H1 (cell line): ENCODE data around the gene ITIH1. TPM values are rescaled to one million over a fixed set of nuclear protein-coding genes. Genes with fewer than 3 reads are reported as not detected.

Experiments used
- CTCF ChIA-PET: fragments of 300-600 bp; sonication (Branson Sonifier 250); formaldehyde crosslinking; loops from one replicate; lab custom pipeline; 2021; ENCODE audit not compliant: partially characterized antibody; lab: Charles Lee
- POLR2A ChIA-PET: fragments of 300-600 bp; sonication (Branson Sonifier 250); formaldehyde crosslinking; loops from one replicate; lab custom pipeline; 2021; ENCODE audit warnings: inconsistent platforms; ENCODE audit not compliant: partially characterized antibody; lab: Charles Lee
- DNase-seq, 2 experiments: peaks; one replicate each; pipeline versions ENCODE4 v3.0.0 to v3.0.0-alpha.2; 2010 to 2022; ENCODE audit warnings: low spot score in 2 of 2, low read depth in 1 of 2, mixed read lengths in 1 of 2
- FAIRE-seq: peaks from 2 replicates; lab custom pipeline; 2011; peaks lifted over from hg19 to GRCh38; lab: Jason Lieb, UNC
- H2AFZ ChIP-seq: 2 replicates; pipeline ENCODE4 v1.8.1; 2012; ENCODE audit warnings: low read length, inconsistent platforms
- H2AK5ac ChIP-seq: 2 replicates; pipeline ENCODE4 v1.6.1; 2013; ENCODE audit warnings: low read depth, low read length
- H2BK120ac ChIP-seq: replicated peaks from 2 replicates; pipeline ENCODE3; 2013; ENCODE audit warnings: low read depth, low read length, inconsistent platforms
- H2BK12ac ChIP-seq: 2 replicates; pipeline ENCODE4 v1.6.1; 2013; ENCODE audit warnings: low read depth, low read length
- H2BK15ac ChIP-seq: 2 replicates; pipeline ENCODE4 v1.6.1; 2013; ENCODE audit warnings: low read length
- H2BK20ac ChIP-seq: 2 replicates; pipeline ENCODE4 v1.6.1; 2013; ENCODE audit warnings: low read length
- H2BK5ac ChIP-seq: 2 replicates; pipeline ENCODE4 v1.6.1; 2013; ENCODE audit warnings: low read depth, low read length
- H3K14ac ChIP-seq: 2 replicates; pipeline ENCODE4 v1.6.1; 2013; ENCODE audit warnings: inconsistent platforms; ENCODE audit not compliant: insufficient read length
- H3K18ac ChIP-seq: 2 replicates; pipeline ENCODE4 v1.6.1; 2013; ENCODE audit warnings: low read length; ENCODE audit errors: extremely low read depth
- H3K23ac ChIP-seq: 2 replicates; pipeline ENCODE4 v1.6.1; 2013; ENCODE audit warnings: inconsistent platforms; ENCODE audit not compliant: insufficient read length
- H3K23me2 ChIP-seq: 2 replicates; pipeline ENCODE4 v1.6.1; 2013; ENCODE audit warnings: low read depth, low read length
- H3K27ac ChIP-seq: 2 replicates; pipeline ENCODE4 v1.6.1; 2011; ENCODE audit warnings: low read depth, low read length, inconsistent platforms
- H3K27me3 ChIP-seq, 4 experiments: replicated peaks in 1 of 4; 1 replicate in 1 of 4; 2 replicates in 3 of 4; pipeline versions ENCODE4 v1.6.1 to v1.8.1; 2011 to 2013; ENCODE audit warnings: low read length in 3 of 4, mild to moderate bottlenecking in 3 of 4, inconsistent platforms in 2 of 4, mixed read lengths in 2 of 4, moderate library complexity in 1 of 4; ENCODE audit not compliant: control insufficient read depth in 3 of 4, insufficient read depth in 3 of 4; ENCODE audit errors: extremely low read depth in 1 of 4
- H3K36me3 ChIP-seq, 4 experiments: 2 replicates each; pipeline versions ENCODE4 v1.6.1 to v1.8.1; 2011 to 2013; ENCODE audit warnings: mild to moderate bottlenecking in 4 of 4, low read length in 3 of 4, moderate library complexity in 2 of 4, control low read depth in 1 of 4, inconsistent platforms in 1 of 4; ENCODE audit not compliant: insufficient read depth in 4 of 4, control insufficient read depth in 2 of 4
- H3K4ac ChIP-seq: replicated peaks from 2 replicates; pipeline ENCODE3; 2013; ENCODE audit warnings: low read length, low read depth, mixed read lengths, inconsistent platforms; ENCODE audit not compliant: insufficient read length
- H3K4me1 ChIP-seq, 4 experiments: replicated peaks in 1 of 4; 1 replicate in 1 of 4; 2 replicates in 3 of 4; pipeline versions ENCODE4 v1.6.1 to v1.8.1; 2011 to 2013; ENCODE audit warnings: low read length in 3 of 4, inconsistent platforms in 2 of 4, mixed read lengths in 1 of 4; ENCODE audit not compliant: insufficient read depth in 4 of 4, control insufficient read depth in 3 of 4
- H3K4me2 ChIP-seq, 2 experiments: 2 replicates each; pipeline versions ENCODE4 v1.6.1 to v1.8.1; 2011 to 2013; ENCODE audit warnings: low read depth in 2 of 2, low read length in 2 of 2, control low read depth in 1 of 2, inconsistent platforms in 1 of 2, mild to moderate bottlenecking in 1 of 2; ENCODE audit not compliant: insufficient read depth in 1 of 2
- H3K4me3 ChIP-seq, 4 experiments: fragments of 200-600, 300-600 bp in 1 of 4; sonication (generic), shearing (Covaris generic), sonication (Bioruptor Twin) in 1 of 4; 2 replicates each; pipeline versions ENCODE4 v1.5.1 to v1.8.1; 2011 to 2016; ENCODE audit warnings: low read length in 4 of 4, low read depth in 3 of 4, control low read depth in 2 of 4, inconsistent platforms in 2 of 4, mild to moderate bottlenecking in 2 of 4, mixed read lengths in 1 of 4, moderate library complexity in 1 of 4; ENCODE audit not compliant: insufficient read depth in 2 of 4; ENCODE audit errors: extremely low read depth in 1 of 4
- H3K56ac ChIP-seq: replicated peaks from 2 replicates; pipeline ENCODE3; 2013; ENCODE audit warnings: low read depth, mild to moderate bottlenecking, mixed read lengths, low read length, inconsistent platforms; ENCODE audit not compliant: insufficient read length
- H3K79me1 ChIP-seq: 2 replicates; pipeline ENCODE4 v1.6.1; 2013; ENCODE audit warnings: low read depth, low read length, control low read depth
- H3K79me2 ChIP-seq, 2 experiments: 2 replicates each; pipeline versions ENCODE4 v1.6.1 to v1.8.1; 2012 to 2013; ENCODE audit warnings: low read length in 2 of 2, mild to moderate bottlenecking in 2 of 2, inconsistent platforms in 1 of 2; ENCODE audit not compliant: insufficient read depth in 2 of 2, control insufficient read depth in 1 of 2
- H3K9ac ChIP-seq, 4 experiments: replicated peaks in 1 of 4; 1 replicate in 1 of 4; 2 replicates in 3 of 4; pipeline versions ENCODE4 v1.6.1 to v1.8.1; 2011 to 2013; ENCODE audit warnings: low read depth in 3 of 4, low read length in 3 of 4, control low read depth in 2 of 4, mild to moderate bottlenecking in 2 of 4, moderate library complexity in 2 of 4, inconsistent platforms in 1 of 4; ENCODE audit errors: extremely low read depth in 1 of 4
- H3K9me3 ChIP-seq, 2 experiments: 2 replicates each; pipeline versions ENCODE4 v1.6.1 to v1.8.1; 2012 to 2013; ENCODE audit warnings: mild to moderate bottlenecking in 2 of 2, moderate library complexity in 2 of 2, control low read depth in 1 of 2, inconsistent platforms in 1 of 2, low read depth in 1 of 2, low read length in 1 of 2, mixed read lengths in 1 of 2; ENCODE audit not compliant: insufficient read depth in 2 of 2
- H4K20me1 ChIP-seq, 2 experiments: replicated peaks in 1 of 2; 2 replicates each; pipeline versions ENCODE3 to v1.8.1; 2011 to 2013; ENCODE audit warnings: inconsistent platforms in 2 of 2, low read length in 2 of 2, mild to moderate bottlenecking in 1 of 2; ENCODE audit not compliant: insufficient read depth in 2 of 2, control insufficient read depth in 1 of 2
- H4K5ac ChIP-seq: 2 replicates; pipeline ENCODE4 v1.6.1; 2013; ENCODE audit warnings: low read length, low read depth, mixed read lengths, inconsistent platforms; ENCODE audit not compliant: insufficient read length
- H4K8ac ChIP-seq: 2 replicates; pipeline ENCODE4 v1.8.0; 2013; ENCODE audit warnings: mild to moderate bottlenecking, moderate library complexity, low read length, inconsistent platforms; ENCODE audit not compliant: insufficient read depth; ENCODE audit errors: extremely low read depth
- H4K91ac ChIP-seq: replicated peaks from 2 replicates; pipeline ENCODE3; 2013; ENCODE audit warnings: low read length, mixed read lengths, inconsistent platforms; ENCODE audit not compliant: insufficient read length
- BRCA1 ChIP-seq: IDR thresholded peaks from 2 replicates; pipeline ENCODE4 v1.6.1; 2012; ENCODE audit warnings: low read depth, low read length, improper control_type of control experiment
- EGR1 ChIP-seq: IDR thresholded peaks from 2 replicates; pipeline ENCODE4 v1.6.1; 2011; ENCODE audit warnings: low read depth, low read length, borderline replicate concordance
- FOSL1 ChIP-seq: IDR thresholded peaks from 2 replicates; pipeline ENCODE4 v1.6.1; 2011; ENCODE audit warnings: mild to moderate bottlenecking, low read depth, low read length, moderate library complexity; ENCODE audit not compliant: insufficient read depth
- HDAC2 ChIP-seq, 2 experiments: fragments of 300-600 bp in 1 of 2; sonication (generic) in 1 of 2; IDR thresholded peaks; 2 replicates each; pipeline ENCODE4 v1.6.1; 2011 to 2012; ENCODE audit warnings: low read depth in 2 of 2, low read length in 2 of 2, mild to moderate bottlenecking in 2 of 2, moderate library complexity in 2 of 2, borderline replicate concordance in 1 of 2, inconsistent platforms in 1 of 2
- KDM4A ChIP-seq: IDR thresholded peaks from one replicate; pipeline ENCODE4 v1.7.1; 2012; ENCODE audit warnings: low read depth, mild to moderate bottlenecking, moderate library complexity, low read length, inconsistent platforms; ENCODE audit not compliant: severe bottlenecking
- TEAD4 ChIP-seq: IDR thresholded peaks from 2 replicates; pipeline ENCODE4 v1.6.1; 2012; ENCODE audit warnings: low read depth, low read length, inconsistent platforms, mixed read lengths
- WGBS, 2 experiments: shearing (Covaris generic) in 1 of 2; methylation state at CpG; one replicate each; pipeline versions ENCODE4 v1.1.6 to v1.1.7; 2013 to 2015; ENCODE audit warnings: low lambda C conversion rate in 2 of 2, mixed read lengths in 2 of 2, inconsistent platforms in 1 of 2, low coverage in 1 of 2, missing lambda C conversion rate in 1 of 2; ENCODE audit not compliant: insufficient replicate concordance in 2 of 2, insufficient coverage in 1 of 2, insufficient read length in 1 of 2; ENCODE audit errors: extremely low coverage in 1 of 2, missing lambda C conversion rate in 1 of 2; 5-methylcytosine and 5-hydroxymethylcytosine counted together
- polyA plus RNA-seq, 7 experiments: library from polyadenylated mRNA; depleted of rRNA in 3 of 7; stranded (reverse) in 5 of 7; unstranded in 2 of 7; fragments of >200 nt in 5 of 7; fragments of 200-250 nt in 2 of 7; gene quantifications; 1 replicate in 5 of 7; 2 replicates in 1 of 7; 4 replicates in 1 of 7; pipeline versions ENCODE4 v1.2.1 to v1.2.3, GENCODE V29; 2011 to 2013; ENCODE audit warnings: missing spikeins in 2 of 7, mixed read lengths in 2 of 7
- total RNA-seq: library from RNA; stranded (reverse); fragmentation: NEBNext Ultra II Directional; extraction: Animal tissue kit (Norgen Biotek cat#: 25700); gene quantifications from 2 replicates; pipeline ENCODE4 v1.2.1, GENCODE V29; 2021
- TF ChIP-seq, protein P1 (sequence below), 3 experiments: IDR thresholded peaks; 1 replicate in 2 of 3; 2 replicates in 1 of 3; pipeline versions ENCODE4 v1.5.1 to v1.6.1; 2011; ENCODE audit warnings: low read length in 3 of 3, mild to moderate bottlenecking in 3 of 3, inconsistent platforms in 2 of 3, low read depth in 1 of 3, moderate library complexity in 1 of 3; ENCODE audit not compliant: insufficient read depth in 1 of 3; ENCODE audit errors: control extremely low read depth in 1 of 3

The ITIH1 gene
- total and polyA plus RNA-seq, 2 of the 8 experiments (the other 6 are each of a cell fraction or from before 2014, with no cell fraction given): not detected

DNA sequence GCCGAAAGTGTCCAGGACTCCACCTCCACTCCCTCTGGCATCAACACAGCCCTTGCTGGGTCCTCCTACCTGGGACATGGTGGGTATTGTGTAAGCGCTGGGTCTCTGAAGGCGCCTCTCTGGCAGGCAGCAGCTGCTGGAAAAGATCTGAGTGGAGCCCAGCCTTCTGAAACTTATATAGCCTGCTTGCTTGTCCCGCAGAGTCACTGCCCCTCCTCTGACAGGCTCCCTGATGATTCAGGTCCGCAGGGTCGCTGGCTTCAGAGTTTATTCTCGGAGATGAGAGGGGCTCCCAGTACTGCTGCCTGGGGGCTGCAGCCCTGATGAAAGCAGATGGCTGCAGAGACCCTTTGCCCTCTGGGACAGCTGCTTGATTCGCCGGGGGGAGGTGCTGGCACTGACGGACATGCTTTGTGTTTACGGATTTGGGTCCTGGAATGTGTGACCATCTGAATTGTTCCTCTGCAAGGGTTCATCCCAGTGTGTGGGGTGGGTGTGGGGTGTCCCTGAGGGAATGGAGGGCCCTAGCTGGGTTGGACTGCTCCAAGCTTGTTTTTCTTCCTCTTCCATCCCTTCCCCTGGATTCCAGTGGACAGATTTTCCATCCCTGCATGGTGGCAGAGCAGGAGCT lies 57.6 kb downstream of the ITIH1 start, which contains the start of gene MUSTN1:
Gene MUSTN1, minus strand, starts transcription at position 149 of the 631 bp plus-strand sequence. Its CDS starts 71 bp downstream, at position 78.
- DNase-seq (no peak), FAIRE-seq (no peak)
- Histone ChIP-seq H2AFZ (no peak within 1 kb of the TSS), H4K5ac (no peak within 1 kb of the TSS), H3K56ac (no peak within 1 kb of the TSS), H4K20me1 (peaks cover 0 to 5% of the 10 kb centered on the region in 2 experiments), H3K4me1 (peaks cover 0 to 10% (median 2%) of the 10 kb centered on the region in 4 experiments; a peak in 3 of 7 replicates), H3K14ac (no peak within 1 kb of the TSS), H4K91ac (no peak within 1 kb of the TSS), H2BK5ac (peak within 1 kb of the TSS; percentile 21; the same call in 1 of the 2 replicates), H2AK5ac (no peak within 1 kb of the TSS), H2BK12ac (no peak within 1 kb of the TSS; the same call in 1 of the 2 replicates), H4K8ac (peak within 1 kb of the TSS; percentile 31; the same call in 1 of the 2 replicates), H3K9ac (0 out of 7 replicates have a peak within 1 kb of the TSS, but pooled peaks of 1 of the 4 experiments have one; percentile 9), H3K23ac (no peak within 1 kb of the TSS), H2BK15ac (no peak within 1 kb of the TSS), H3K18ac (no peak within 1 kb of the TSS), H3K36me3 (no peaks in the 10 kb centered on the region; a peak in 2 of 8 replicates), H3K4ac (no peak within 1 kb of the TSS), H2BK20ac (no peak within 1 kb of the TSS), H3K27me3 (no peaks in the 10 kb centered on the region), H3K79me1 (no peaks in the 10 kb centered on the region), H2BK120ac (no peak within 1 kb of the TSS), H3K27ac (no peak within 1 kb of the TSS), H3K23me2 (no peaks in the 10 kb centered on the region), H3K4me2 (no peak within 1 kb of the TSS), H3K9me3 (no peaks in the 10 kb centered on the region), H3K4me3 (no peak within 1 kb of the TSS), H3K79me2 (no peaks in the 10 kb centered on the region)
- WGBS, 2 experiments: 82% methylated on average over 11 of the region's 11 CpGs; no CpG with 5 or more reads in 1 of the 2 experiments
- ChIA-PET POLR2A (interaction anchor here (1.3 kb wide), 1 partner anchor 9 kb away, joined by 3 read pairs; no protein-coding TSS in a partner anchor), CTCF (interaction anchor here (0.7 to 6.5 kb wide), 9 partner anchors 11 to 219 kb away, joined by 3 to 73 read pairs (median 3); no protein-coding TSS in a partner anchor)
- TF ChIP-seq HDAC2 (IDR thresholded peaks at IDR 0.05; ENCODE audit: borderline replicate concordance in 1 of 2, low read depth in 2 of 2, low read length in 2 of 2): no peak
- TF ChIP-seq EGR1: no peak
- no peak for TF ChIP-seq TEAD4
- TF ChIP-seq, protein P1, sequence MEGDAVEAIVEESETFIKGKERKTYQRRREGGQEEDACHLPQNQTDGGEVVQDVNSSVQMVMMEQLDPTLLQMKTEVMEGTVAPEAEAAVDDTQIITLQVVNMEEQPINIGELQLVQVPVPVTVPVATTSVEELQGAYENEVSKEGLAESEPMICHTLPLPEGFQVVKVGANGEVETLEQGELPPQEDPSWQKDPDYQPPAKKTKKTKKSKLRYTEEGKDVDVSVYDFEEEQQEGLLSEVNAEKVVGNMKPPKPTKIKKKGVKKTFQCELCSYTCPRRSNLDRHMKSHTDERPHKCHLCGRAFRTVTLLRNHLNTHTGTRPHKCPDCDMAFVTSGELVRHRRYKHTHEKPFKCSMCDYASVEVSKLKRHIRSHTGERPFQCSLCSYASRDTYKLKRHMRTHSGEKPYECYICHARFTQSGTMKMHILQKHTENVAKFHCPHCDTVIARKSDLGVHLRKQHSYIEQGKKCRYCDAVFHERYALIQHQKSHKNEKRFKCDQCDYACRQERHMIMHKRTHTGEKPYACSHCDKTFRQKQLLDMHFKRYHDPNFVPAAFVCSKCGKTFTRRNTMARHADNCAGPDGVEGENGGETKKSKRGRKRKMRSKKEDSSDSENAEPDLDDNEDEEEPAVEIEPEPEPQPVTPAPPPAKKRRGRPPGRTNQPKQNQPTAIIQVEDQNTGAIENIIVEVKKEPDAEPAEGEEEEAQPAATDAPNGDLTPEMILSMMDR (IDR thresholded peaks at IDR 0.05; ENCODE audit: control extremely low read depth in 1 of 3, insufficient read depth in 1 of 3, low read depth in 1 of 3, low read length in 3 of 3): no peak
- no peak for TF ChIP-seq FOSL1
- no peak for TF ChIP-seq BRCA1
- no peak for TF ChIP-seq KDM4A
